Type B pancreatic cell (in vitro differentiated cells): ENCODE results near the gene MGMT. TPM values are rescaled to one million over a fixed set of nuclear protein-coding genes. Genes with fewer than 3 reads are reported as not detected.

Experiments
- DNase-seq: peaks from one replicate; pipeline ENCODE4 v3.0.0; 2021; ENCODE audit warnings: mixed read lengths; ENCODE audit not compliant: unreplicated experiment; ENCODE audit errors: extremely low spot score
- H3K27ac Mint-ChIP-seq: 2 replicates; pipeline ENCODE4 v1.8.0; 2021; ENCODE audit warnings: mild to moderate bottlenecking, mixed read lengths
- H3K27me3 Mint-ChIP-seq: 2 replicates; pipeline ENCODE4 v1.8.0; 2021; ENCODE audit warnings: mixed read lengths
- H3K36me3 Mint-ChIP-seq: 2 replicates; pipeline ENCODE4 v1.8.0; 2021; ENCODE audit warnings: mixed read lengths
- H3K4me1 Mint-ChIP-seq: one replicate; pipeline ENCODE4 v1.8.0; 2021; ENCODE audit warnings: mixed read lengths; ENCODE audit not compliant: unreplicated experiment
- H3K4me3 Mint-ChIP-seq: 2 replicates; pipeline ENCODE4 v1.8.0; 2021; ENCODE audit warnings: mild to moderate bottlenecking, mixed read lengths
- H3K9me3 Mint-ChIP-seq: 2 replicates; pipeline ENCODE4 v1.8.0; 2021; ENCODE audit warnings: mixed read lengths
- CTCF ChIP-seq: fragments of 200-600 bp; sonication (generic); conservative IDR thresholded peaks from 2 replicates; pipeline ENCODE4 v1.5.0; 2021; ENCODE audit warnings: antibody characterized with exemption, mild to moderate bottlenecking
- total RNA-seq: library from RNA; stranded (reverse); gene quantifications from 2 replicates; pipeline ENCODE4 v1.2.1, GENCODE V29; 2021; ENCODE audit warnings: low replicate concordance

MGMT gene
- total RNA-seq, 1 donor from 2014 or later, result 18.8 TPM

- Mint-ChIP-seq H3K9me3 (peaks cover 5% of the 10 kb centered on the region), H3K4me1 (peaks cover 16% of the 10 kb centered on the region), H3K27me3 (peaks cover 4% of the 10 kb centered on the region), H3K36me3 (peaks cover 3% of the 10 kb centered on the region), H3K27ac (no peak overlapping the region), H3K4me3 (no peak overlapping the region)
- no peak for DNase-seq
- TF ChIP-seq CTCF, result no peak
Observed at GRCh38 chr10:129601737-129602136, 134.7 kb downstream of the MGMT start.

DNA sequence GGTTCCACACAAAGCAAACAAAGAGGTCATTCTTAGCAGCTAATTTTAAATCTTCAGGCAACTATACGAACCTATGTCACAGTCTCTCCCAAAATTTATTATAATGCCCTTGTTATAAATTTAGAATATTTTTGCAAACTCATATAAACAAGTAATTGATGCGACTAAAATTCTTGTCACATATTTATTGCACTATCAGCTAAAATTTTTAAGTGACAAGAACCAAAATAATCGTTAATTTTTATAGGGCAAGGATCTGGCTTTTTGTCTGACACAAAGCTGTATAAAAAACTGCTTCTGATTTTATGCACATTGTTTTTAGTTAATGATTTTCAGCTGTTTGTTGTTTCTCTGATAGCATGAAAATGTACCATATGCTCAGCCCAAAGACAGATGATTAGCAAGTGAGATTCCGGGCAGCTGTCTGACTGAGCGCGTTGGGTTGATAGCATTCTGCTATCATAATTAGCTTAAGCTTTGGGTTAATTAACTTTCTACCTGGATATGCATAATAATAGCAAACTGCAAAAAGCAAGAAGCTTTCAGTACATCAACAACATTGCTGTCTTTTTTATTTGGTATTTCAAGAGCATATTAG, 136.0 kb downstream of the MGMT start:
- no peak for TF ChIP-seq CTCF
- Mint-ChIP-seq H3K9me3 (peaks cover 5% of the 10 kb centered on the region), H3K27me3 (peaks cover 8% of the 10 kb centered on the region), H3K4me1 (peaks cover 24% of the 10 kb centered on the region), H3K27ac (no peak overlapping the region), H3K36me3 (peaks cover 3% of the 10 kb centered on the region), H3K4me3 (no peak overlapping the region)
- DNase-seq, result no peak

DNA sequence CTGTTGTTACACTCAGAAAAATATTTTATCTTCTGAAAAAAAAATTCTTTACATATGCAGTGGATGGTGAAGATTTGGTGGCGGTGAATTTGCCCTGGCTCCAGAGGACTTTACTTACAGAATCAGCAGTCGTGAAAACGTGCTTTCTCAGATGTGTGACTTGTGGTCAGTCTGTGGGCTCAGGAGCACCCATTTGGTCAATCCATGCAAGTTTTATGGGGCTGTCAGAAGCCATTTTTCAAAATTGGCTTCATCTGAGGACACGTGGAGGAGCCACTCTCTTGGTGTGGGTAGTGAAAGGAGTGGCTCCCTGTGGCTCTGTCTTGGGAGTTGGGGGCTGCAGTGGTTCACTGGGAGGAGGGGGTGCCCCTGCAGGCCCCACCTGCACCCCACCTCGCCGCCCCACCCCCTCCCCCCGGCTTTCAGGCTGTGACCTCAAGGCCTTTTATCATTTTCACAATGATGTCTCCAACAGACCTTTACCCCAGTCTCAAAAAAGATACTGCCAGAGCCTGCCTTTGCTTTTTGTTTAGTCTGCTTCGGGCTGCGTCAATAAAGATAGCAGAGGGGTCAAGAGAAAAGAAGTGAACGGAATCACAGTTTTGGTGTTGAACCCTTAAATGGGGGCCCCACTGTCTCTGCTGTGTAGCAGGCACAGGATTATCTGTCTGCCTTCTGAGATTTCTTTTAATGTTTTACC, 137.4 kb downstream of the MGMT start:
- Mint-ChIP-seq H3K36me3 (peaks cover 2% of the 10 kb centered on the region), H3K4me1 (peaks cover 26% of the 10 kb centered on the region), H3K9me3 (peaks cover 3% of the 10 kb centered on the region), H3K4me3 (no peak overlapping the region), H3K27me3 (peaks cover 8% of the 10 kb centered on the region), H3K27ac (no peak overlapping the region)
- no peak for DNase-seq
- TF ChIP-seq CTCF, result no peak

- Mint-ChIP-seq H3K9me3 (no peaks in the 10 kb centered on the region), H3K4me3 (no peak overlapping the region)
- TF ChIP-seq CTCF, result no peak
Observed at GRCh38 chr10:129605266-129605985, 138.4 kb downstream of the MGMT start.

GRCh38 chr10:129605986-129606518, 139.0 kb downstream of the MGMT start:
- no peaks in the 10 kb centered on the region for H3K36me3 Mint-ChIP-seq
- no peak overlapping the region for H3K4me3 Mint-ChIP-seq
- peaks cover 26% of the 10 kb centered on the region for H3K4me1 Mint-ChIP-seq
- no peak for DNase-seq
- TF ChIP-seq CTCF, result no peak
- no peak overlapping the region for H3K27ac Mint-ChIP-seq
- H3K27me3 Mint-ChIP-seq, result peaks cover 8% of the 10 kb centered on the region
- no peaks in the 10 kb centered on the region for H3K9me3 Mint-ChIP-seq

More at GRCh38 chr10:129605266-129605985, 138.4 kb downstream of the MGMT start:
- H3K36me3 Mint-ChIP-seq, result no peaks in the 10 kb centered on the region
- H3K27me3 Mint-ChIP-seq, result peaks cover 8% of the 10 kb centered on the region
- DNase-seq, result no peak
- H3K4me1 Mint-ChIP-seq, result peaks cover 26% of the 10 kb centered on the region
- H3K27ac Mint-ChIP-seq, result no peak overlapping the region
